Coronary artery (tissue), 2 donors: Measurements from ENCODE around the gene RFFL.

ENCODE experiments used
- DNase-seq: peaks from one replicate; pipeline ENCODE4 v3.0.0-alpha.2; 2017; ENCODE audit warnings: low spot score
- H3K27ac ChIP-seq, 2 donors: fragments of 200-600 bp; sonication (generic); one replicate each; pipeline ENCODE4 v1.5.1; 2016 to 2019
- H3K4me3 ChIP-seq: fragments of 200-600 bp; sonication (generic); 2 replicates; pipeline ENCODE4 v1.5.1; 2016; ENCODE audit warnings: mild to moderate bottlenecking, moderate library complexity
- TF ChIP-seq, protein P1 (sequence below): fragments of 200-600 bp; sonication (generic); IDR thresholded peaks from one replicate; pipeline ENCODE4 v1.5.1; 2019; ENCODE audit warnings: antibody characterized with exemption

RFFL gene

GRCh38 chr17:35069311-35069710, 5.8 kb upstream of the RFFL start:
- TF ChIP-seq, protein P1, sequence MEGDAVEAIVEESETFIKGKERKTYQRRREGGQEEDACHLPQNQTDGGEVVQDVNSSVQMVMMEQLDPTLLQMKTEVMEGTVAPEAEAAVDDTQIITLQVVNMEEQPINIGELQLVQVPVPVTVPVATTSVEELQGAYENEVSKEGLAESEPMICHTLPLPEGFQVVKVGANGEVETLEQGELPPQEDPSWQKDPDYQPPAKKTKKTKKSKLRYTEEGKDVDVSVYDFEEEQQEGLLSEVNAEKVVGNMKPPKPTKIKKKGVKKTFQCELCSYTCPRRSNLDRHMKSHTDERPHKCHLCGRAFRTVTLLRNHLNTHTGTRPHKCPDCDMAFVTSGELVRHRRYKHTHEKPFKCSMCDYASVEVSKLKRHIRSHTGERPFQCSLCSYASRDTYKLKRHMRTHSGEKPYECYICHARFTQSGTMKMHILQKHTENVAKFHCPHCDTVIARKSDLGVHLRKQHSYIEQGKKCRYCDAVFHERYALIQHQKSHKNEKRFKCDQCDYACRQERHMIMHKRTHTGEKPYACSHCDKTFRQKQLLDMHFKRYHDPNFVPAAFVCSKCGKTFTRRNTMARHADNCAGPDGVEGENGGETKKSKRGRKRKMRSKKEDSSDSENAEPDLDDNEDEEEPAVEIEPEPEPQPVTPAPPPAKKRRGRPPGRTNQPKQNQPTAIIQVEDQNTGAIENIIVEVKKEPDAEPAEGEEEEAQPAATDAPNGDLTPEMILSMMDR, result no peak
- H3K4me3 ChIP-seq, result no peak overlapping the region
- DNase-seq, result no peak
- no peak overlapping the region for H3K27ac ChIP-seq

- no peak overlapping the region for H3K4me3 ChIP-seq
- TF ChIP-seq, protein P1, result no peak
- no peak for DNase-seq
- no peak overlapping the region for H3K27ac ChIP-seq
Observed at GRCh38 chr17:35068249-35068648, 4.7 kb upstream of the RFFL start.

GRCh38 chr17:35065880-35066279, 2.4 kb upstream of the RFFL start:
- TF ChIP-seq, protein P1, result no peak
- H3K4me3 ChIP-seq, result no peak overlapping the region
- H3K27ac ChIP-seq, result no peak overlapping the region
- DNase-seq, result no peak

- no peak overlapping the region for H3K4me3 ChIP-seq
- TF ChIP-seq, protein P1, result no peak
- H3K27ac ChIP-seq, result peak overlapping the region; percentile 83
- no peak for DNase-seq
Observed at GRCh38 chr17:35064516-35065215, 1.2 kb upstream of the RFFL start.

GRCh38 chr17:35062308-35062707, 1.2 kb downstream of the RFFL start:
- no peak overlapping the region for H3K4me3 ChIP-seq
- H3K27ac ChIP-seq, result peak overlapping the region in 1 of 2 donors; percentile 83
- no peak for DNase-seq
- TF ChIP-seq, protein P1, result no peak

DNA sequence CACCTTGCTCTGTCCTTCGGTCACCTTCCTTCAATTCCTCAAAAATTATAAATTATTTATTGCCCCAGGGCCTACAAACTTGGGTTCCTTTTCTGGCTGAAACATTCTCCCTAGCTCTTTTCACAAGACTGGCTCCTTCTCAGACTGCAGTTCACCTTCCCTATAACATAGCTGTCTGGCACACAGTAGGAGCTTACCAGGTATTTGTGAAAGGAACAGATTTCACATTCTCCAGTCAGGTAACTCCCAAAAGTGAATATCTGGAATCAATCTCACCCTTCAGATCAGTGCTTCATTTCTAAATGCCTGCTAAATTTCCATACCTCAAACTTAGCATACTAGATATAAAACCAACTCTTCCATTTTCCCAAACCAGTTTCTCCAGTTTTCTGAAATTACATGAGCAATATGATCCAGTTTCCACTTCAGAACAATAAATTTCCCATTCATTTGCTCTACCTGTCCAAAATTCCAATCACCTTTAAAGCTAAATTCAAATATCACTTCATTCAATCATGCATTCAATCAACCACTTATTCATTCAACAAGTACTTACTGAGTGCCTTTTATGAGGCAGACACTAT, 6.1 kb downstream of the RFFL start:
- Histone ChIP-seq H3K4me3 (no peak overlapping the region), H3K27ac (no peak overlapping the region)
- TF ChIP-seq, protein P1, result no peak
- DNase-seq, result no peak

- DNase-seq, result no peak
- Histone ChIP-seq H3K4me3 (no peak overlapping the region), H3K27ac (no peak overlapping the region)
- TF ChIP-seq, protein P1, result no peak
Observed at GRCh38 chr17:35056013-35056412, 7.5 kb downstream of the RFFL start.
